C4-2B (cell line): ENCODE data around the gene FCRL4.

Source experiments
- H3K27ac ChIP-seq: fragments of 450-650 bp; 2 replicates; pipeline ENCODE4 v1.5.1; 2017
- CTCF ChIP-seq: fragments of 450-650 bp; conservative IDR thresholded peaks from 2 replicates; pipeline ENCODE4 v1.5.1; 2017; ENCODE audit warnings: mild to moderate bottlenecking
- ZFX ChIP-seq: fragments of 450-650 bp; IDR thresholded peaks from 2 replicates; pipeline ENCODE4 v1.6.1; 2017

FCRL4 gene

GRCh38 chr1:157622471-157622870 is 24.6 kb upstream of the FCRL4 start:
- TF ChIP-seq CTCF (no peak), ZFX (no peak)

GRCh38 chr1:157618190-157618589 is 20.3 kb upstream of the FCRL4 start:
- TF ChIP-seq CTCF (no peak), ZFX (no peak)
- H3K27ac ChIP-seq = no peak overlapping the region

More at GRCh38 chr1:157622471-157622870, 24.6 kb upstream of the FCRL4 start:
- no peak overlapping the region for H3K27ac ChIP-seq

- no peak for TF ChIP-seq CTCF
- no peak for TF ChIP-seq ZFX
- no peak overlapping the region for H3K27ac ChIP-seq
Observed at GRCh38 chr1:157600236-157600635, 2.4 kb upstream of the FCRL4 start.

GRCh38 chr1:157596384-157596783 is 1.5 kb downstream of the FCRL4 start:
- H3K27ac ChIP-seq = no peak overlapping the region
- TF ChIP-seq CTCF (no peak), ZFX (no peak)

- TF ChIP-seq ZFX (no peak), CTCF (no peak)
- no peak overlapping the region for H3K27ac ChIP-seq
Observed at GRCh38 chr1:157595356-157595755, 2.5 kb downstream of the FCRL4 start.

GRCh38 chr1:157585984-157586383 is 11.9 kb downstream of the FCRL4 start:
- no peak overlapping the region for H3K27ac ChIP-seq
- TF ChIP-seq CTCF (no peak), ZFX (no peak)

- H3K27ac ChIP-seq = no peak overlapping the region
- TF ChIP-seq ZFX (no peak), CTCF (no peak)
Observed at GRCh38 chr1:157584503-157584902, 13.4 kb downstream of the FCRL4 start.
